Measurements from ENCODE around the gene TMEFF1. TPM values are rescaled to one million over a fixed set of nuclear protein-coding genes. Genes with fewer than 3 reads are reported as not detected.

The TMEFF1 gene
- total RNA-seq, 2 donors from 2014 or later = 0.37 TPM; not detected in 1

GRCh38 chr9:100474082-100474923, 1.4 kb downstream of the TMEFF1 start:
- no peak for TF ChIP-seq CTCF (IDR thresholded peaks at IDR 0.05)
- no peak overlapping the region for H3K27ac ChIP-seq
- H3K36me3 ChIP-seq = no peaks in the 10 kb centered on the region
- peaks cover 0 to 15% of the 10 kb centered on the region in 2 donors for H3K4me1 ChIP-seq
- peak overlapping the region; percentile 53 to 70 for H3K4me3 ChIP-seq
- H3K27me3 ChIP-seq = no peaks in the 10 kb centered on the region
- H3K9me3 ChIP-seq = no peaks in the 10 kb centered on the region
- no peak for DNase-seq (ENCODE audit: low spot score)

- no peaks in the 10 kb centered on the region for H3K9me3 ChIP-seq
- H3K27ac ChIP-seq = no peak overlapping the region
- H3K36me3 ChIP-seq = no peaks in the 10 kb centered on the region
- H3K27me3 ChIP-seq = no peaks in the 10 kb centered on the region
- no peak for TF ChIP-seq CTCF (IDR thresholded peaks at IDR 0.05)
- H3K4me3 ChIP-seq = no peak overlapping the region
- DNase-seq (ENCODE audit: low spot score) = no peak
- peaks cover 0 to 15% of the 10 kb centered on the region in 2 donors for H3K4me1 ChIP-seq
These were observed 2.0 kb downstream of the TMEFF1 start for GRCh38 chr9:100474924-100475276.

- no peaks in the 10 kb centered on the region for H3K27me3 ChIP-seq
- H3K36me3 ChIP-seq = no peaks in the 10 kb centered on the region
- H3K4me1 ChIP-seq = peaks cover 0 to 15% of the 10 kb centered on the region in 2 donors
- DNase-seq (ENCODE audit: low spot score) = no peak
- TF ChIP-seq CTCF (IDR thresholded peaks at IDR 0.05) = no peak
- no peak overlapping the region for H3K4me3 ChIP-seq
- H3K27ac ChIP-seq = no peak overlapping the region
- no peaks in the 10 kb centered on the region for H3K9me3 ChIP-seq
These were observed 4.3 kb downstream of the TMEFF1 start for GRCh38 chr9:100477241-100477640.

GRCh38 chr9:100478192-100478591, 5.2 kb downstream of the TMEFF1 start:
- Histone ChIP-seq H3K27me3 (no peaks in the 10 kb centered on the region), H3K27ac (no peak overlapping the region), H3K4me1 (peaks cover 0 to 10% of the 10 kb centered on the region in 2 donors), H3K4me3 (no peak overlapping the region), H3K36me3 (no peaks in the 10 kb centered on the region), H3K9me3 (no peaks in the 10 kb centered on the region)
- no peak for TF ChIP-seq CTCF (IDR thresholded peaks at IDR 0.05)
- no peak for DNase-seq (ENCODE audit: low spot score)

- H3K27ac ChIP-seq = no peak overlapping the region
- no peaks in the 10 kb centered on the region for H3K9me3 ChIP-seq
- H3K4me1 ChIP-seq = no peaks in the 10 kb centered on the region
- H3K36me3 ChIP-seq = no peaks in the 10 kb centered on the region
- no peak overlapping the region for H3K4me3 ChIP-seq
- no peak for DNase-seq (ENCODE audit: low spot score)
- H3K27me3 ChIP-seq = no peaks in the 10 kb centered on the region
- TF ChIP-seq CTCF (IDR thresholded peaks at IDR 0.05) = no peak
These were observed 6.9 kb downstream of the TMEFF1 start for GRCh38 chr9:100479820-100480219.

- Histone ChIP-seq H3K4me3 (no peak overlapping the region), H3K27ac (no peak overlapping the region), H3K9me3 (no peaks in the 10 kb centered on the region), H3K36me3 (no peaks in the 10 kb centered on the region), H3K4me1 (no peaks in the 10 kb centered on the region), H3K27me3 (no peaks in the 10 kb centered on the region)
- TF ChIP-seq CTCF (IDR thresholded peaks at IDR 0.05) = no peak
- DNase-seq (ENCODE audit: low spot score) = no peak
These were observed 12.2 kb downstream of the TMEFF1 start for GRCh38 chr9:100485196-100485595.

Measured in right atrium auricular region (tissue), 2 donors.